Heart left ventricle (tissue), 16 donors: Measurements from ENCODE around the gene POMT1. TPM values are rescaled to one million over a fixed set of nuclear protein-coding genes. Genes with fewer than 3 reads are reported as not detected.

Experiments used
- ATAC-seq, 4 donors: fragments of 200-7000 bp; cut with Tn5 transposase; one replicate each; pipeline ENCODE4 v1.9.1; 2020 to 2022; ENCODE audit warnings: moderate library complexity in 4 of 4, mild to moderate bottlenecking in 3 of 4, moderate number of reproducible peaks in 1 of 4
- DNase-seq, 5 donors: peaks; one replicate each; pipeline ENCODE4 v3.0.0-alpha.2; 2020
- H3K27ac ChIP-seq, 12 donors: fragments of 200-600 bp; sonication (generic) in 4 of 12; one replicate each; pipeline versions ENCODE4 v1.5.0 to v1.8.0; 2016 to 2022; ENCODE audit warnings: mild to moderate bottlenecking in 2 of 12
- H3K27me3 ChIP-seq, 9 donors: fragments of 200-600 bp; sonication (generic) in 2 of 9; one replicate each; pipeline versions ENCODE4 v1.5.1 to v1.8.0; 2016 to 2022; ENCODE audit warnings: mild to moderate bottlenecking in 3 of 9
- H3K36me3 ChIP-seq, 9 donors: fragments of 200-600 bp; sonication (generic) in 2 of 9; one replicate each; pipeline versions ENCODE4 v1.5.0 to v1.8.0; 2018 to 2022; ENCODE audit warnings: mild to moderate bottlenecking in 2 of 9
- H3K4me1 ChIP-seq, 12 donors: fragments of 200-600 bp; sonication (generic) in 4 of 12; one replicate each; pipeline versions ENCODE4 v1.5.0 to v1.8.0; 2016 to 2022; ENCODE audit warnings: mild to moderate bottlenecking in 3 of 12
- H3K4me3 ChIP-seq, 12 donors: fragments of 200-600 bp; sonication (generic) in 4 of 12; one replicate each; pipeline versions ENCODE4 v1.5.0 to v1.8.0; 2017 to 2022; ENCODE audit warnings: mild to moderate bottlenecking in 9 of 12, moderate library complexity in 4 of 12
- H3K9me3 ChIP-seq, 12 donors: fragments of 200-600 bp; sonication (generic) in 4 of 12; one replicate each; pipeline versions ENCODE4 v1.5.0 to v1.8.0; 2016 to 2022; ENCODE audit warnings: mild to moderate bottlenecking in 1 of 12
- CTCF ChIP-seq, 12 donors: fragments of 200-600 bp; sonication (generic) in 4 of 12; IDR thresholded peaks; one replicate each; pipeline versions ENCODE4 v1.5.0 to v1.8.0; 2018 to 2022; ENCODE audit warnings: antibody characterized with exemption in 12 of 12, mild to moderate bottlenecking in 5 of 12
- POLR2A ChIP-seq, 2 donors: fragments of 450-650 bp; IDR thresholded peaks; one replicate each; pipeline ENCODE4 v1.6.1; 2017; ENCODE audit warnings: antibody characterized with exemption in 2 of 2, mild to moderate bottlenecking in 2 of 2, moderate library complexity in 2 of 2
- WGBS, 4 donors: extraction: QIAGEN DNeasy Blood & Tissue Kit in 2 of 4; methylation state at CpG; one replicate each; pipeline versions ENCODE4 v1.1.5 to v1.1.7; 2013 to 2018; 5-methylcytosine and 5-hydroxymethylcytosine counted together
- intact Hi-C, 10 donors: fragments of 100-400 bp; cut with DNase I; formaldehyde crosslinking; loops; one replicate each; pipeline versions ENCODE4 v1.11.1 to v1.14.2; 2022
- polyA plus RNA-seq, 2 donors: library from polyadenylated mRNA; stranded (reverse); fragments of 200-250 nt; gene quantifications; one replicate each; pipeline ENCODE4 v1.2.3, GENCODE V29; 2013
- total RNA-seq, 9 donors: library from RNA; depleted of rRNA in 2 of 9; stranded (reverse); fragments of >200 nt in 2 of 9; fragmentation: NEBNext Ultra II Directional in 3 of 9; extraction: Animal tissue kit (Norgen Biotek cat#: 25700) in 3 of 9; gene quantifications; one replicate each; pipeline versions ENCODE4 v1.1.0 to v1.2.4, GENCODE V29; 2016 to 2023
- donor health status: ischemic (EF 13 %, LVEDD 7.1; RV severe dilation, severe dysfunction).
- donor health status: healthy with polysubstance abuse.
- donor health status: DM: no; HTN: yes; CAD: no.
- donor health status: DM: no; HTN: no; CAD: no.
- donor health status: ischemic (EF 25% LVEDD 6.9; RV normal size, moderate dysfunction).
- donor health status: ischemic (EF 25% LVEDD 5.7; RV mildly dilated, moderate dysfunction).
- donor health status: healthy.
- donor health status: DM: yes; HTN: yes; CAD: no.
- donor health status: ischemic (EF 35%, LVEDD 5.7; RV mildly dilated, moderate dysfunction).
- donor health status: nonischemic (EF 11% LVEDD 7.7; RV severe dilation, severe dysfunction).
- donor health status: DM: yes; HTN: yes; CAD: no.
- donor health status: PGD.
- donor health status: ischemic (EF 29% LVEDD 5.4; RV normal size, mild dysfunction).
- donor health status: nonischemic (EF 23%, LVEDD 6.1; RV moderate dilation, normal function).

POMT1 gene
- total and polyA plus RNA-seq, 11 donors: 15.3 to 28.8 (median 20.3) TPM

GRCh38 chr9:131517761-131518190 lies 15.1 kb downstream of the POMT1 start:
- intact Hi-C loops: no loop called here
- ATAC-seq (peak; percentile 84 to 92 (median 88)), DNase-seq (peak in 4 of 5 donors; percentile 53 to 84 (median 74))
- H3K4me3 ChIP-seq: no peak overlapping the region
- H3K9me3 ChIP-seq: peaks cover 0 to 14% (median 0%) of the 10 kb centered on the region in 12 donors
- no peak for TF ChIP-seq CTCF (IDR thresholded peaks at IDR 0.05)
- no peak for TF ChIP-seq POLR2A (IDR thresholded peaks at IDR 0.05)
- peaks cover 0 to 26% (median 9%) of the 10 kb centered on the region in 12 donors for H3K4me1 ChIP-seq
- no peaks in the 10 kb centered on the region for H3K27me3 ChIP-seq
- 42 to 58% (median 46%) methylated on average over 11 of the region's 11 CpGs for WGBS, 4 donors
- H3K36me3 ChIP-seq: peaks cover 0 to 92% (median 83%) of the 10 kb centered on the region in 9 donors
- peak overlapping the region; percentile 7 to 87 (median 74) for H3K27ac ChIP-seq

GRCh38 chr9:131518553-131518952 lies 15.8 kb downstream of the POMT1 start:
- H3K9me3 ChIP-seq: peaks cover 0 to 14% (median 0%) of the 10 kb centered on the region in 12 donors
- H3K27me3 ChIP-seq: no peaks in the 10 kb centered on the region
- 89 to 96% (median 91%) methylated on average over 20 of the region's 20 CpGs for WGBS, 4 donors
- no peak for TF ChIP-seq CTCF (IDR thresholded peaks at IDR 0.05)
- TF ChIP-seq POLR2A (IDR thresholded peaks at IDR 0.05): no peak
- no peak overlapping the region for H3K4me3 ChIP-seq
- DNase-seq (no peak), ATAC-seq (no peak)
- H3K36me3 ChIP-seq: peaks cover 0 to 92% (median 84%) of the 10 kb centered on the region in 9 donors
- intact Hi-C loops: no loop called here
- peak overlapping the region; percentile 7 to 87 (median 74) for H3K27ac ChIP-seq
- H3K4me1 ChIP-seq: peaks cover 0 to 26% (median 9%) of the 10 kb centered on the region in 12 donors

- Histone ChIP-seq H3K4me3 (no peak overlapping the region), H3K9me3 (peaks cover 0 to 4% (median 0%) of the 10 kb centered on the region in 12 donors)
- DNase-seq: no peak
Observed at GRCh38 chr9:131520503-131520902, 17.8 kb downstream of the POMT1 start.

More at GRCh38 chr9:131520503-131520902, 17.8 kb downstream of the POMT1 start:
- 81 to 88% (median 84%) methylated on average over 16 of the region's 16 CpGs for WGBS, 4 donors
- ATAC-seq: no peak
- H3K36me3 ChIP-seq: peaks cover 0 to 95% (median 85%) of the 10 kb centered on the region in 9 donors
- intact Hi-C loops: loop anchor here in 2 of 10 donors (10.0 kb wide), 1 partner anchor 224 kb away; the partner anchor contains the start of gene RAPGEF1 (in 2 of the 2)
- H3K27ac ChIP-seq: no peak overlapping the region
- H3K4me1 ChIP-seq: peaks cover 0 to 26% (median 9%) of the 10 kb centered on the region in 12 donors
- no peak for TF ChIP-seq POLR2A (IDR thresholded peaks at IDR 0.05)
- no peak for TF ChIP-seq CTCF (IDR thresholded peaks at IDR 0.05)
- no peaks in the 10 kb centered on the region for H3K27me3 ChIP-seq
